ENCODE data around the gene PPP3R1.

PPP3R1 gene

GRCh38 chr2:68251187-68251854 is 1.0 kb downstream of the PPP3R1 start (continued):
- TF ChIP-seq ZNF785 (tag by site-specific recombination; IDR thresholded peaks at IDR 0.05) (no peak), SCRT2 (tag by site-specific recombination; IDR thresholded peaks at IDR 0.05) (no peak), ZSCAN23 (tag by site-specific recombination; IDR thresholded peaks at IDR 0.05) (no peak), ZNF335 (tag by site-specific recombination; conservative IDR thresholded peaks at IDR 0.05) (peak; percentile 68), ZNF571 (tag by site-specific recombination; IDR thresholded peaks at IDR 0.05) (no peak), MZF1 (tag by site-specific recombination; IDR thresholded peaks at IDR 0.05; ENCODE audit: borderline replicate concordance) (no peak), ZNF202 (tag by site-specific recombination; IDR thresholded peaks at IDR 0.05; ENCODE audit: borderline replicate concordance) (no peak), ZNF274 (IDR thresholded peaks at IDR 0.05; ENCODE audit: low read length) (no peak), ZNF274 (tag by site-specific recombination; IDR thresholded peaks at IDR 0.05; ENCODE audit: borderline replicate concordance) (no peak), ZNF707 (tag by site-specific recombination; IDR thresholded peaks at IDR 0.05) (no peak), ZNF621 (tag by site-specific recombination; IDR thresholded peaks at IDR 0.05) (no peak), ZBTB21 (tag by site-specific recombination; IDR thresholded peaks at IDR 0.05) (no peak), OSR2 (tag by site-specific recombination; IDR thresholded peaks at IDR 0.05) (no peak)

- H3K9me3 ChIP-seq (ENCODE audit: control insufficient read depth, insufficient read depth, low read depth, low read length), result no peaks in the 10 kb centered on the region
- H3K4me3 ChIP-seq (ENCODE audit: low read depth, low read length), result peak overlapping the region; percentile 92
- peak overlapping the region; percentile 93 for H3K27ac ChIP-seq (ENCODE audit: extremely low read depth, low read depth, low read length)
- CTCF ChIA-PET, result interaction anchor here (0.6 to 2.4 kb wide), 7 partner anchors 24 to 65 kb away, joined by 3 to 13 read pairs (median 3); no protein-coding TSS in a partner anchor
- H3K4me1 ChIP-seq (ENCODE audit: control insufficient read depth, insufficient read depth, low read length), result peaks cover 27% of the 10 kb centered on the region
- no peaks in the 10 kb centered on the region for H3K36me3 ChIP-seq (ENCODE audit: control insufficient read depth in 2 of 2, insufficient read depth in 1 of 2, low read length in 2 of 2)
- peak; percentile 84 for TF ChIP-seq ZBTB8A (tag by site-specific recombination; IDR thresholded peaks at IDR 0.05)
- no peak for TF ChIP-seq BCL6B (tag by site-specific recombination; IDR thresholded peaks at IDR 0.05)
- TF ChIP-seq PRDM1 (tag by site-specific recombination; IDR thresholded peaks at IDR 0.05), result peak; percentile 58
- peak; percentile 76 for TF ChIP-seq ZNF394 (tag by site-specific recombination; IDR thresholded peaks at IDR 0.05; ENCODE audit: borderline replicate concordance)
- POLR2A ChIA-PET, result interaction anchor here (0.6 to 2.1 kb wide), 3 partner anchors 15 to 723 kb away, joined by 3 to 9 read pairs (median 3); partner anchors contain the start of gene PNO1
Observed at GRCh38 chr2:68250652-68251186, 1.6 kb downstream of the PPP3R1 start.

GRCh38 chr2:68250196-68250595 is 2.1 kb downstream of the PPP3R1 start:
- POLR2A ChIA-PET, result interaction anchor here (0.6 to 1.2 kb wide), 2 partner anchors 14 to 723 kb away, joined by 3 read pairs; no protein-coding TSS in a partner anchor
- no peaks in the 10 kb centered on the region; a peak in 1 of 3 replicates for H3K36me3 ChIP-seq (ENCODE audit: control insufficient read depth in 2 of 2, insufficient read depth in 1 of 2, low read length in 2 of 2)
- TF ChIP-seq ZNF426 (tag by site-specific recombination; IDR thresholded peaks at IDR 0.05), result no peak
- no peak for TF ChIP-seq ZNF48 (tag by site-specific recombination; IDR thresholded peaks at IDR 0.05)
- no peak for TF ChIP-seq ZNF830 (tag by site-specific recombination; IDR thresholded peaks at IDR 0.05; ENCODE audit: low read depth)
- no peak for TF ChIP-seq ZNF280C (tag by site-specific recombination; IDR thresholded peaks at IDR 0.05)
- TF ChIP-seq HOXA7 (CRISPR knock-in tag; IDR thresholded peaks at IDR 0.05; ENCODE audit: borderline replicate concordance), result no peak
- TF ChIP-seq ZNF433 (tag by site-specific recombination; IDR thresholded peaks at IDR 0.05; ENCODE audit: low read depth), result no peak
- no peak for TF ChIP-seq BCL11A (tag by site-specific recombination; IDR thresholded peaks at IDR 0.05; ENCODE audit: low read depth)
- no peak for TF ChIP-seq ZNF76 (tag by site-specific recombination; IDR thresholded peaks at IDR 0.05; ENCODE audit: borderline replicate concordance, low read depth)
- peak overlapping the region; percentile 92 for H3K4me3 ChIP-seq (ENCODE audit: low read depth, low read length)
- H3K9me3 ChIP-seq (ENCODE audit: control insufficient read depth, insufficient read depth, low read depth, low read length), result no peaks in the 10 kb centered on the region
- H3K4me1 ChIP-seq (ENCODE audit: control insufficient read depth, insufficient read depth, low read length), result peaks cover 27% of the 10 kb centered on the region
- CTCF ChIA-PET, result interaction anchor here (0.6 to 2.4 kb wide), 8 partner anchors 24 to 64 kb away, joined by 3 to 13 read pairs (median 3); no protein-coding TSS in a partner anchor
- peak overlapping the region; percentile 93; the same call in 1 of the 2 replicates for H3K27ac ChIP-seq (ENCODE audit: extremely low read depth, low read depth, low read length)
